CMK (cell line): Measurements from ENCODE around the gene OXNAD1.

ENCODE experiments used
- DNase-seq: peaks from one replicate; pipeline ENCODE4 v3.0.0-alpha.2; 2010; ENCODE audit warnings: low read depth

The OXNAD1 gene

DNA sequence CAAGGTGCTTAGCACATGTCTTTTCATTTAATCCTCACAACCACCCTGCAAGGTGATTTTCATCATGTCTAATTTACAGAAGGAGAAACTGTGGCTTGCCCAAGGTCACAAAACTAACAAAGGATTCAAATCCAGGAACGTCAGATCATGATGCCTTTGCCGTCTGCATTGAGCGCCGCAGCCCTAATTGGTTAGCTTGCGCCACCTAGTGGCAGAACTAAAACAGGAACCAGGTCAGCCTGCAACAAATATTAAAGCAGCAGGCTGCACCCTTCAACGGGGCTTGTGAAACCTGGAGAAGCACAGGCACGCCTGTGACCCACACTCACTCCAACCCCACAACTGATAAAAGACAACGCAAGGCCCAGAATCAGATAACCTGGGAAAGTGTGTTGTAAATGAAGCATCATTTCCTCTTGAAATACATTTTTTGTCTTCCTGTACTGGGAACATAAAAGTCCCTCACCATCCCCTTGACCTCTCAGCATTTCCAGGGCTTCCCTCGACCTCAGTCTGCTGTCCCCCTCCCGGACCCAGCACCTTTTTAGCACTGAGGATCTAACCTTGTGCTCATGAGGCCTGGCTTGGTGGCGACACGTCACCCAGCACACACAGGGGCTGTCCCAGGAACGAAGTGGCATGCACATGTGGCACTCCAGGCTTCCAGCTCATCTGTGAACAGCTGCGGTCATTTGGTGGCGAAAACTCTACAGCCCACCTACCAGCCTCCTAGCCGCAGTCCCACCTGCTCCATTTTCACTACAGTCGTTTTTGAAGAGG lies 17.5 kb upstream of the OXNAD1 start:
- DNase-seq, result peak; percentile 45

DNA sequence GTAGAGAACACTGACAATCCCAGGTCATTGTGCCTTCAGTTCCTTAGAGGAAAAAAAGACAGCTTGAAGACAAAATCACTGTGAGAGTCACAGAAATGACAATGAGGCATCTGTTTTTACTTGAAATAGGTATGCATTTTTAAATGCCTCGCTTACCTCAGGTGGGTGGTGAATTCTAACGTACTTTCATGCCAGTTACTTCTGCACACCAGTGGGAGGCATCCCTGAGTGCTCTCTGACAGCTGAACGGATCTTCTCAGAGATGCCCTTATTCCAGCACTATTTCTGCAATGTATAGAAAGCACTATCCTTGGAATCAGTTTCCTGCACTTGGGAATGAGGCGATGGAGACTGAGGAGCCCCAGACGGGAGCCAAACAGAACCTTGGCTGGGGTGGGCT lies 16.5 kb upstream of the OXNAD1 start:
- DNase-seq, result no peak

DNA sequence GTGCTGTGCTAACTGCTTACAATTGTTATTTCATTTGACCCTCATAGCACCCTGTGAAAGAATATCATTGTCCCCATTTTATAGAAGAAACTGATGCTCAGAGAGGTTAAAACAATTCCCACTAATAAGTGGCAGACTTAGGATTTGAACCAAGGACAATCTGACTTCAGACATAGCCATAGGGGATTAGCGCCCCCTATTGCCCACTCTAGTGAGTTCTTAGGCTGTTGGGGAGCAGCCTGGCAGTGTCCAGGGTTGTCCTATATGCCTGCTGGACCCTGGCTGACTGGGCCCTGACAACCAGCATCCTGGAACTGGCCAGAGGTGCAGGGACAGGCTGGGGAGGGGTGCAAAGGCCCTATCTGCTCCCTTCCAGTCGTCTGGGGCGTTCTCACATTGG lies 15.7 kb upstream of the OXNAD1 start:
- DNase-seq, result no peak

DNA sequence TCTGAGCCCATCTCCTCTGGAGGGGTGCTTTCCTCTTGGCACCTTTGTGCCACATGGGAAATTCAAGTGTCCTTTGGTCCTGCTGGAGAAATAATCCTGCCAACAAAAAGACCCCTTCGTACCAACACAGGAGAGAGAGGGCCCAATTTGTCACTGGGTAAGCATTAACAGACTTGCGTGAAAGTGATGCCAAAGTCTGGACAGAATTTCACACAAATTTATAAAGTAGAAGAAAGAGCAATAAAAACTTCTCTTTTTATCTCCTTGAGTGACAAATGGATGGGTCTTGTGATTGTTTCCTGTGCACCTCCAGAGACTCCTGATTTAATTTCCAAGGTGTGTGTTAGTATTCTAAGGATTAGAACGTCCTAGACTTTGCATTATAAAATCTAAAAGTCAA lies 15.1 kb upstream of the OXNAD1 start:
- DNase-seq, result no peak

DNA sequence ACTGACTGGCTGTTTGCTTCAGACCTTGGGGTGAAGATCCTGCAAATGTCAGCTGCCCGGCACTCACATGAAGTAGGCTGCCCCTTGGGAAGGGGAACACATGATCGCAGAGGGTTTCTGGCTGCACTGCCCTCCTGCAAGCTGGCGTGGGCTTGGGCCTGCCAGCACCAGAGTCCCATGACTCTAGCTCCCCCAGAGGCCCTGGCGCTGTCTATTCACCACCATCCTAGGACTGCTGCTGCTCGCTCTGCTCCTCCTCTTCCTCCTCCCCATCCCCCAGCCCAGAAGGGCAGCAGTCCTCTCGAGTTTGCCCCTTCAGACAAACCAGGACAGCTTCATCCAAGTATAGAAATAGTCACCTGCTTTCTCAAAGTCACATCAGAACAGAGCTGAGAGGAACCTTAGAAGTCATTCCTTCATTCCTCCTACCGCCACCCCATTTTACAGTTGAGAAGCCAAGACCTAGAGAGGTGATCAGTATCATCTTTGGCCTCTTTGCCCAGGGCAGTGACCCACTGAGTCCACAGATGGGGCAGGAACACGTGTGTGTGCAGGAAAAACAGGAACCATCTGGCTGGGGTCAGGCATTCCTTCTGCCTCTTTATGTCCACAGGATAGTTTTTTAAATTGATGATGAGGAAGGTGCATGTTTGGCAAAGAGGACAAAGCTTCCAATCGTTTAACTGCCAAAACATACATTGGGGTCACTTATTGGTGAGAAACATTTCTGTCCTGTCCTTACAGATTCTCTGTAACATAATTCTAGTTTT lies 13.5 kb upstream of the OXNAD1 start:
- no peak for DNase-seq

DNA sequence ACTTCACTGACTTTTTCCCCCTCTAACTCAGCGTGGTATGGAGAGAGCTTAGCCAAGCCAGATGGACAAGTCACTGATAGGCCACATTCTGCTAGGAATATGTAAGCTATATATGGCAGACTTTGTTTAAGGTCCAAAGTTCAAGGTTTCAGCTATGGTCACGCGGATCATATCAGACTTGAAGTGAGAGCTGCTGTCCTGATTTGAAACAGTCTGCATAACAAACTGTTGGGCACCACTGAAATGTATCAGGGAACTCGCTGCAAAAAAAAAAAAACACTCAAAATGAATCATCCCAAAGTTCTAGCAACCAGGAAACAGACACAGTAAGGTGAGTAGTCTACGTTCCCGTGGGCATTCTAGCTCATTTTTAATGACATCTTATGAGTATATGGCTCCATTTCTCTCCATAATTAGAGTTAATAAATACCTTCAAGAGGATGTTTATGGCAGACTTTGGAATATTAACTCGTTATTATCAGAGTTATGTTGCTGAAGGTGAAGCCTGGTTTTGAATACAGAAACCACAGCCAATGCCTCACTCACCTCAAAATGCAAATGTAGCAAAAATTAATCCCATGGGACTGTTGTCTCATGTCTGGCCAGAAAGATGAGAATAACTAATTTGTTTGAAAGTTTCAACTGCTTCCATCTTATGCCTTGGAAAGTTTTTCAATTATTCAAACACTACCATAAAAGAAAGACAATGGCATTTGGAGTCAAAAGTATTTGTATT lies 12.6 kb upstream of the OXNAD1 start:
- DNase-seq, result no peak

DNA sequence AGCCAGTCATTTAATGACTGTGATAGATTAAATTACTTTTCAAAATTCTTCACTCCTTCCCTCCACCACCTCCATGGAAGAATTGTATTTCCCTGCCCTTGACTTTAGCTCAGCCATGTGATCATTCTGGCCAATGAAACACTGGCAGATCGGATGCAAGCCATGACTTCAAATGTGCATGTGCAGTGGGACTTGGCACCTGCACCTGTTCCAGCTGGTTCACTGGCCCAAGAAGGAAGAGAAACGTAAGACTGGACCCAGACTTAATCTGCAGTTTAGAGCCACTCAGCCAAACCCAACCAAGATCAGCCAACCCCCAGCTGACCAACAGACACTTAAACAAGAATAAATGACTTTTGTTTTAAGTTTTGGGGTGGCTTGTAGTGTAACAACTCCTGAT lies 12.0 kb upstream of the OXNAD1 start:
- DNase-seq, result no peak

DNA sequence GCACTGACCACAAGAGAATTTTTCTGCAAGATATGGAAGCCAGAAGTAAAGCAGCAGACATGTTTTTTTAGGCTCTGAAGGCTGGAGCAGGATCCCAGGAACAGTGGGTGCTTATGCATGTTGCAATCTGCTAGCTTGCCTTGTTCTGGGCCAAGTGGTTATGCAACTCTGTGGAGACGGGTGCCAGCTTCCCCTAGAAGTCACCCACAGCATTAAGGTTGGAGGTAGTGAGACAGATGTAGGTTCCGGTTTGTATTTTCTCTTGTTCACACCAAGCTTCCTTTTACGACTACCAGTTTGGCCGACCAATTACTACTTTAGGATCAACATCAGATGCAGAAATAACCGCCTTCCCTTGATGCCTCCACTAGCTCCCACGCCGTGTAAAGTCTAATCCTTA lies 11.4 kb upstream of the OXNAD1 start:
- DNase-seq, result no peak

DNA sequence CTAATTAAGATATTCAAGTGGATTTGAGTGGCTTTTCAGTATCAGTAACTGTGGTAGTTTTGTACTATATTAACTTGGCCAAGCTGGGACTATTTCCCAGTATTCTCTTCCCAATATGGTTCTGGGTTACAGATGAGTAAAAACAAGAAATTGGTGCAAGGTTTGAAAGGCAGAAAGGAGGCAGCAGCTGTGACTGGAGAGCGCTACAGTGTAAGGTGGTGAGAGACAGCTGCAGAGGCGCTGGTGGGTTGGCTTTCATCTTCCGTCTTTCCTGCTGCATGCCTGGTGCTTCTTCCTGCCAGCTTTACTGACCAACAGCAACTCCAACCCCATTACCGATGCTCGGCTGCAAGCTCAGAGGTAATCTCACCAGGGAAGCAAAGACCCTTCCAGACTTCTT lies 10.1 kb upstream of the OXNAD1 start:
- no peak for DNase-seq

DNA sequence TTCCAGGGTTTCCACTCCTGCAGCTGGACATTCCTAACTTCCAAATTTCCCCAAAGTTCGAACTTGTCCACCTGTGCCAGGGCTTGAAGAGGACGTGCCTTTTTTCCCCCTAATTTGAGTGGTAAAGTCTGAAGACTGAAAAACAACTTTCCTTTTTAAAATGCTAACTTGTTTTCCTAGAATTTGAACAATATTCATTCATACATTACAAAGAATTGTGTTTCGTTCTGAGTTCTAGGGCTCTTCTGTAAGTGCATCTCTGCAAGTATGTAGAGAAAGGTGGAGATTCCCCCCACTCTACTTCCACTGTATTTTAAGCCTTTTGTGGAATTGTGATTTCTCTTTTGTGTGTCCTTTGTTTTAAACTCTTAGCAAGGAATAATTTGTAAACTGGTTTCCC lies 9.7 kb upstream of the OXNAD1 start:
- DNase-seq, result no peak

DNA sequence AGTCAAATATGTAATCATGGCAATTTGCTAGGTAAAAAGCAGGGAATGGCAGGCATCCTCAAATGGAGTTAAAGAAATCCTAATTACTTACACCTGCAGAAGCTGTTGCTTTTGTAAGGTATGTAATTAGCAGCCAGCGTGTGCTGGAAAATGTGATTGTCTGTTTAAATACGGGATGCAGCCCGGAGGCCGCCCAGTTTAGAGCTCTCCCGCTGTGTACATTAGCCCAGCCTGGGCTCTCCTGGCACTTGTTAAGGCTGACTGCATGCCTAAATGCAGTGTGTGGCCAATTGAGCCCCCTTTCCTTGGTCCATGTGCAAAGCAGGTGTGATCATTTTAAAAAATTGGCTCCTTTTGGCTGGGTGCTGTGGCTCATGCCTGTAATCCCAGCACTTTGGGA lies 9.3 kb upstream of the OXNAD1 start:
- no peak for DNase-seq

DNA sequence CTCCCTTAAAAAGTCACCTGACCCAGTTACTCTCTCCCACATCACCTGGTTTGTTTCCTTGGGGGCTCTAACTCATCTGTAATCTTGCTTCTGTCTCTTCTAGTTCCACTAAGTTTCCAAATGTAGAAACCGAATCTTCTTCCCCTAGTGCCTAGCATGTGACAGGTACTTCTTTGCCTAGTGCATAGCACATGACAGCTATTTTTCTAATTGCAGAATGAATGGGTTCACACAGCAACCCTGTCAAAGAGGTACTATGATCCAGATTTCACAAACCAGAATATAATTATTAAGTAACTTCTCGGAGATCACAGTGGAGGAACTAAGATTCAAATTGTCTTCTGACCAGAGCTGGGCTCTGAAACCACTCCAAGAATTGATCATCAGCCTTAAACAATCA lies 7.7 kb upstream of the OXNAD1 start:
- DNase-seq, result no peak

DNA sequence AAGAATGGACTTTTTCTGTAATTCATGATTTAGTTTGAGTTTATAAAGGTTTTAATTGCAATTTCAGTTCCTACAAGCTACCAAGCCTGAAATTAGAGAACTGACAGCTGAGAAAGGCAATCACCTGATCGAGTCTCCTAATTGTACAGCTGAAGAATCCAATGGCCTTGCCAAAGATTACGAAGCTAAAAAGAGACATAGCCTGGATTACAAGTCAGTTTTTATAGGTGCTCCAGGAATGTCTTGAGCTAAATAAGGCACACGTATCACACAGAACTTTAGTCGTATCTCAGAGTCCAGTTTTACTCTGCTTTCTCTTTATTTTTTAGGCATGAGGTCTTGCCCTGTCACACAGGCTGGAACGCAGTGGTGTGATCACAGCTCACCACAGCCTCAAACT lies 6.8 kb upstream of the OXNAD1 start:
- no peak for DNase-seq

DNA sequence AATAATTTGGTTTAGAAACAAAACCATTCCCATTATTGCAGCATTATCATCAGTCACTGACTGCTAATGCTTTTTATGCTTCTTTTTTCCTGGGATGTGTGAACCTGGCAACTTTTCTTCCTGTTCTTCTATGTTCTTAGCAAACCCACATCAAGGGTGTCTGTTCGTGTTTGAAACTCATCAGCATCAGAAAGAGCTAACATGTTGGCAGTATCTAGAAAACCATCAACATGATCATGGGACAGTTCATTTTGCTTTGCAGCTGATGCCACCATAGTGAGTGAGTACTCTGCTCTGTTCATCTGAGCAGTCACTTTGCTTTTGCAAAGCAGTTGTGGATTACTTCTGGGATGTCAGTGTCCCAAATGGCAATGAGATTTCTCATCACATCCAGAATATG lies 6.1 kb upstream of the OXNAD1 start:
- no peak for DNase-seq

DNA sequence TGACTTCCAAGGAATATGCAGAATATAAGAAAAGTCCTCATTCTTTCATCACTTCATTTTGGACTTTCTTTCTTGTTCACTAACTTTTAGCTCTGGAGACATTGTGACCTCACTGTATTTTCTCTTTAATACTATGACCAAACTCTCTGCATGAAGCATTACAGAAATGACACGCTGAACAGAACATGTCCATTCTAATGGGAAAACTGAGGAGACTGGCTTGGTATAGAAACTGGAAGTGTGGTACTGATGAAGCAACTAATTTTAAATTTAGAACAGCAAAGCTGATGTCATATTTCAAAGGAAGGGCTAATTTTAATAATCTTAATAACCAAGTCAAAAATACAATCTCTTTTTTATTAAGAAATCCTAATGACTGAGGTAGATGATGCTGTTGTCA lies 5.0 kb upstream of the OXNAD1 start:
- DNase-seq, result no peak

DNA sequence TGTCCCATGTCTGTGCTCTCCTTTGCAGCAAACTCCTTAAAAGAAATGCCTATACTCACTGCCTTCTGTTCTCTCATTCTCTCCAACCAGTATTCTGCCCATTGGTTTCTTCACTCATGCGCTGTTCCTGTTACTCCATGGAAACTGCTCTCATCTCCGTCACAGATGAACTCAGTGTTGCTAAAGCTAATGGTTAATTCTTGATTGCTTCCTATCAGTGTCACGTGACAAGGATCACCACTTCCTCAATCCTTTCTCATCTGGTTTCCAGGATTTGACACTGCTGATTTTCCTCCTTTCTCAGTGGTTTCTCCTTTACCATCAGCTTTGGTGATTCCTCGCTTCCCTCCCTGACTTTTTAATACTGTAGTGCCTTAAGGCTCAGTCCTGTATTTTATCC lies 2.8 kb upstream of the OXNAD1 start:
- DNase-seq, result no peak

DNA sequence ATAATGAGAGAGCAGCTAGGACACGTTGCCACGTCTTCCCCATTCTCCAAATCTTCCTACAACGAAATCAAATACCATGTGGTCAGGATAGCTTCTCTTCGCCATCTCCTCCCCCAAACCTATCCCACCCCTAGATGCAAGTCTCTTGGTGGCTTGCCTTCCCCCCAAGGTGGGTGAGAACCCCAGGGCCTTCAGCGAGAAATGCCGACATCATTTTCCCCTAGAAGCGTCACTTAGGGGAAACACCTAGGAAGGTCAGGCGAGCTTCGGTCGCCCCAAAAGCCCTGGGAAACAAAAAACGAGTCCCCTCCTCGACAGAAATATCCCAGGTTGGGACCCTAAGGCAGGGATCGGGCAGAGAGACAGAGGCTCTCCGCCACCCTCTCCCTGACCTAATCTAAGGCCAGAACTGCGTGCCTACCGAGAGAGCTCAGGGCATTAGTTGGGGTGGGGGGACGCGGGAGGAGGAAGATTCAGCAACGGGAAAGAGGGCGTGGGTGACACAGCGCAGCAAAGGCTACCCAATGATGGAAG lies 771 bp upstream of the OXNAD1 start:
- no peak for DNase-seq

DNA sequence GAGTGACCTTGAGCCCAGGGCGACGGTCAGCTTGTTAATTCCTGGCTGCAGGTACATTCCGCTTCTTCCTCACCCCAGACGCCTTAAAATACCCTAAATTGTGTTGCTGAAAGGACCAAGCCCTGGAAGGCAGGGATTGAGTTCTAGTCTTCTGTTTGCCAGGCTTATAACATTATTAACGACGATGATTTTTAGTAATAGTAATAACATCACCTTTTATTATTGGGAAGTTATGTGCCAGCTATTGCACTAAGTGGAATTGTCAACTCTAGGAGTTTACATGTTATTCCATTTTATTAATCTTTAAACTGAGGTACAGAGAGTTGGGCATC lies 409 bp downstream of the OXNAD1 start:
- DNase-seq, result no peak

DNA sequence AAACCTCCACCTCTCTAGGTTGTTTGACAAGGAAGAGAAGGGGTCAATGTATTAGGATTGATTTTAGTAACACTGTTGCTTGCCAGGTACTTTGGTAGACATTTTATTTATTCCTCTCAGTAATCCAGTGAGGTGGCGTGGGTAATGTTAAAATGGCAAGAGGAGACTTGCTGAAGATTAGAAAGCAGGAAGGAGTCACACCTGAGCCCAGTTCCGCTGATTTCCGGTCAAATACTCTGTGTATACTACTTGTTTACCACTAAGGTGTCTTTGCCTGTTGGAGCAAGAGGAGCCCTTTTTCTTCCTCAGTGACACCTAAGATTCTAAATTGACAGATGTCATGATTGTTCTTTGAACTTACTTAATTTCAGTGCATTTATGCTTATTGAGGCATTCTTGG lies 1.7 kb downstream of the OXNAD1 start:
- DNase-seq, result no peak

DNA sequence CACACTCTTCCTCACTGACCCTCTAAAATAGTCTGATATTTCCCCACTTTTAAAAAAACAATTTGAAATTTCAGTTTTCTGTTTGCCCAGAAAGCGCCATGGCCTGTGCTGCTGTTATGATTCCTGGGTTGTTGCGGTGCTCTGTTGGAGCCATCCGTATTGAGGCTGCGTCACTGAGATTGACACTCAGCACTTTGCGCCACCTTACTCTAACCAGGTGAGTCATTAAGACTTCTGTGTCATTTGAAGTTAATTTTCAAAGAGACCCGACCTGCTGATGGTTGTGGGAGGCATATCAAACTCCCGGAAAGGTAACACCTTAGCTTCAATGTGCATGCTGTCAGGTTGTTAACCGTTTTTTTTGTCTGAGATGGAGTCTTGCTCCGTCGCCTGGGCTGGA lies 5.8 kb downstream of the OXNAD1 start:
- DNase-seq, result no peak

DNA sequence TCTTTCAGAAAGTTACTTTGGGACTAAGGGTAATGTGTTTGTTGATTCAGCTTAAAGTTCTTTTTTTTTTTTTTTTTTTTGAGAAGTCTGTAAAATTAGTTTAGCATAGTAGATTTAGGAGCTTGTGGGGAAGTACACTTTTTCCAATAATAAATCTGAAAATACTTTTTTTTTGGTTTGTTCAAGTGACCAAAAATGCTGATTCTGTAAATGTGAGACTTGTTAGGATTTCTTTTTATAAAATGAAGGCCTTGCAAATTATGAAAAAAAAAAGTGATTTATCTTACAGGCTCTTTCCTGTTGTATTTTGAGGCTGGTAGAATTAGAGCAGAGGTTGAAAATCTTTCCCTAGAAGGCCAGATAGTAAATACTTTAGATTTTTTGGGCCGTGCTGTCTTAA lies 7.6 kb downstream of the OXNAD1 start:
- DNase-seq, result no peak

DNA sequence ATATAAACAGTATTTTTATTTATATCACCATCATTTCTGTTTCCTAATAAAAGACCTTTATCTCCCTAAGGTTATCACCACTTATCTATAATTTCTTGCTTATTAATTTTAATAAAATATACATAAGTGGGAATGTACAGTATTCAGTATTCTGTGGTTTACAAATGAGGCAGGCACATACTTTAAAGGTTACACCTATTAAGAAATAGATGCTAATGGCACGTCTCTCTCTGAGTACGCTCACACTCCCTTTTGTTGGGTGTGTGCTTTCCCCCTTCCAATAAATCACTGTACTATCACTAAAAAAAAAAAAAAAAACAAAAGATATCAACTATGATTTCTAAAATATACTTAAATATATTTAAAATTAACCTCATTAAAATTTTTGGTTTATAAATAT lies 8.9 kb downstream of the OXNAD1 start:
- DNase-seq, result no peak

DNA sequence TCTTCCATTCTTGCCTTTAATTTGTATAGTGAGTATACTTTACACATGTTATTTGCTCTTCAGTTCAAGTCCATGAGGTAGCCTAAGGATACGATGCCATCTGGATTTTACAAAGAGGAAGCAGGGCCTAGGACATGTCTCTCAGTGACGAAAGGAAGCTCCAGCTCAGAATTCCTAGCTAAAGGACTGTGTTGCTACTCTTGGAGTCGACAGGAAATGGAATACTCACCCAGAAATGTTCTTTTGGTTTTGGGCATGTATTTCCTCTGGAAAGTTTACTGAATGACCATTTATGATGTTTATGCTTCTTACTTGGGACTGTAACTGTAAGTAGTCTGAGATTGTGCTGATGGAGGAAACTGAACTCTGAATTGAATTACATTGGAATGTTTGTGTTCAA lies 12.5 kb downstream of the OXNAD1 start:
- no peak for DNase-seq
